Activated T-cell treated with anti-CD3 and anti-CD28 coated beads, Interleukin-2, amount 50 U/mL, for 72 hours (primary cell): ENCODE results near the gene SERINC5. TPM values are rescaled to one million over a fixed set of nuclear protein-coding genes. Genes with fewer than 3 reads are reported as not detected.

Experiments
- ATAC-seq, 2 donors: fragments of 150-1000 bp; cut with Tn5 transposase; replicated peaks in 1 of 2; 2 replicates each; pipeline ENCODE4 v1.10.0; 2021; ENCODE audit warnings: moderate library complexity in 2 of 2, mild to moderate bottlenecking in 1 of 2
- DNase-seq, 2 donors: peaks; one replicate each; pipeline ENCODE4 v3.0.0; 2021 to 2022; ENCODE audit warnings: mixed read lengths in 1 of 2
- H3K27ac Mint-ChIP-seq: one replicate; pipeline ENCODE4 v1.8.0; 2022; ENCODE audit warnings: mild to moderate bottlenecking, moderate library complexity, mixed read lengths
- H3K27me3 Mint-ChIP-seq: one replicate; pipeline ENCODE4 v1.8.0; 2022; ENCODE audit warnings: low read depth, mixed read lengths
- H3K36me3 Mint-ChIP-seq, 2 donors: one replicate each; pipeline ENCODE4 v1.8.0; 2022; ENCODE audit warnings: mixed read lengths in 2 of 2, mild to moderate bottlenecking in 1 of 2; ENCODE audit not compliant: insufficient read depth in 2 of 2
- H3K4me1 Mint-ChIP-seq: one replicate; pipeline ENCODE4 v1.8.0; 2022; ENCODE audit warnings: low read depth, mixed read lengths
- H3K4me3 Mint-ChIP-seq, 2 donors: one replicate each; pipeline ENCODE4 v1.8.0; 2022; ENCODE audit warnings: mild to moderate bottlenecking in 2 of 2, mixed read lengths in 2 of 2, moderate library complexity in 2 of 2
- H3K9me3 Mint-ChIP-seq, 2 donors: one replicate each; pipeline ENCODE4 v1.8.0; 2022; ENCODE audit warnings: mixed read lengths in 2 of 2
- total RNA-seq, 2 donors: library from RNA; stranded (reverse); gene quantifications; one replicate each; pipeline ENCODE4 v1.2.3, GENCODE V29; 2022

The SERINC5 gene
- total RNA-seq, 2 donors from 2014 or later, result 41.1 to 48.3 TPM

- H3K4me1 Mint-ChIP-seq, result peaks cover 14% of the 10 kb centered on the region
- ATAC-seq (no peak), DNase-seq (no peak)
- H3K36me3 Mint-ChIP-seq, result no peaks in the 10 kb centered on the region
- no peaks in the 10 kb centered on the region for H3K9me3 Mint-ChIP-seq
- no peak overlapping the region for H3K27ac Mint-ChIP-seq
- no peak overlapping the region for H3K4me3 Mint-ChIP-seq
- H3K27me3 Mint-ChIP-seq, result no peaks in the 10 kb centered on the region
These were observed 191.7 kb downstream of the SERINC5 start for GRCh38 chr5:80064124-80064523.

Other genes with a start within 250 kb of the SERINC5 start
- gene THBS4, start 220.7 kb downstream of the SERINC5 start, total RNA-seq, result 1 to 10 TPM; 4.7 to 6.7 TPM
- not detected for gene SPZ1, start 64.0 kb upstream of the SERINC5 start, total RNA-seq
- gene ZFYVE16, start 152.0 kb upstream of the SERINC5 start, total RNA-seq, result 10 to 100 TPM; 11.3 to 17.8 TPM
- gene FAM151B, start 232.1 kb upstream of the SERINC5 start, total RNA-seq, result under 1 TPM in 1 of 2 donors, not detected in 1; 0.35 TPM